OCI-LY3 (cell line): ENCODE measurements around the gene ARG2.

Source experiments
- H2AFZ ChIP-seq: fragments of 200-600, 300-600 bp; shearing (Covaris generic); 2 replicates; pipeline ENCODE4 v1.6.0; 2014; ENCODE audit warnings: antibody characterized with exemption, low read depth, low read length
- H3K27ac ChIP-seq: fragments of 200-600, 300-600 bp; sonication (generic); 2 replicates; pipeline ENCODE4 v1.5.1; 2014; ENCODE audit warnings: mild to moderate bottlenecking, low read length, moderate library complexity, mixed read lengths
- H3K27me3 ChIP-seq: fragments of 200-600, 300-600 bp; sonication (generic); 2 replicates; pipeline ENCODE4 v1.6.1; 2014; ENCODE audit warnings: low read depth, low read length, mixed read lengths
- H3K36me3 ChIP-seq: fragments of 200-600, 300-600 bp; sonication (generic); replicated peaks from 2 replicates; pipeline ENCODE3; 2014; ENCODE audit warnings: low read depth, low read length, mixed read lengths
- H3K4me1 ChIP-seq: fragments of 300-600, 200-600 bp; sonication (generic); 2 replicates; pipeline ENCODE4 v1.6.1; 2014; ENCODE audit warnings: low read length, mixed read lengths
- H3K4me2 ChIP-seq: fragments of 200-600, 300-600 bp; sonication (generic); 2 replicates; pipeline ENCODE4 v1.6.1; 2014; ENCODE audit warnings: low read length, mixed read lengths
- H3K4me3 ChIP-seq: fragments of 300-600, 200-600 bp; sonication (generic); 2 replicates; pipeline ENCODE4 v1.5.1; 2014; ENCODE audit warnings: antibody characterized with exemption, mild to moderate bottlenecking, low read length, moderate library complexity
- H3K79me2 ChIP-seq: fragments of 300-600, 200-600 bp; shearing (Covaris generic); 2 replicates; pipeline ENCODE4 v1.6.1; 2014; ENCODE audit warnings: mild to moderate bottlenecking, low read length, mixed read lengths
- H3K9ac ChIP-seq: fragments of 300-600, 200-600 bp; shearing (Covaris generic); 2 replicates; pipeline ENCODE4 v1.6.0; 2014; ENCODE audit warnings: mild to moderate bottlenecking, low read length, moderate library complexity
- H3K9me3 ChIP-seq: fragments of 200-600, 300-600 bp; shearing (Covaris generic); 2 replicates; pipeline ENCODE4 v1.6.1; 2014; ENCODE audit warnings: low read length, mixed read lengths; ENCODE audit not compliant: insufficient read depth
- H4K20me1 ChIP-seq: fragments of 200-600, 300-600 bp; sonication (generic); 2 replicates; pipeline ENCODE4 v1.6.1; 2016; ENCODE audit warnings: low read length, mixed read lengths; ENCODE audit not compliant: insufficient read depth
- EZH2phosphoT487 ChIP-seq: fragments of 200-600 bp; shearing (Covaris generic); IDR thresholded peaks from 2 replicates; pipeline ENCODE4 v1.6.1; 2018; ENCODE audit warnings: antibody characterized with exemption, mixed run types, low read depth
- TF ChIP-seq, protein P1 (sequence below): fragments of 200-600, 300-600 bp; sonication (generic); IDR thresholded peaks from 2 replicates; pipeline ENCODE4 v1.5.1; 2014; ENCODE audit warnings: antibody characterized with exemption, low read length, low read depth

Gene ARG2

DNA sequence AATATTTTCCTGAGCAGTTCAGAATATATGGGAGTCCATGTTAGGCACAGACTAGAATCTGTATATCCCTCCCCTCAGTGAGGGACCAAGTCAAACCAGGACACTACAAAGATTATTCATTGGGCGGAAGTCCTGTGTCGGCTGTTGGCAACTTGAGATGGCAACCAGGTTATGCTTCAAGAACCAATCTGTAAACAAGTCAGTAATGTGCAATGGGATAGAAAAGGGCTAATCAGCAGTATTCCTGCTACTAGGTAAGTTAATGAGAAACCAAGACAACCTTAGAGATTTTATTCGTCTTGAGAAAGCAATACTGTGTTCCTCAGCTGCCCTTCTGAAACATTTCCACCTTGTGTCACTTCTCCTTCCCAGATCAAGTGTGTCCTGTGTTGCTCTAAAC, 26.4 kb downstream of the ARG2 start:
- Histone ChIP-seq H3K27me3 (no peaks in the 10 kb centered on the region), H3K79me2 (no peaks in the 10 kb centered on the region), H3K4me2 (no peak overlapping the region), H3K27ac (no peak overlapping the region), H3K9me3 (no peaks in the 10 kb centered on the region), H4K20me1 (no peaks in the 10 kb centered on the region), H3K36me3 (peaks cover 14% of the 10 kb centered on the region), H2AFZ (no peak overlapping the region), H3K4me1 (peaks cover 16% of the 10 kb centered on the region), H3K4me3 (no peak overlapping the region), H3K9ac (no peak overlapping the region)
- TF ChIP-seq, protein P1, sequence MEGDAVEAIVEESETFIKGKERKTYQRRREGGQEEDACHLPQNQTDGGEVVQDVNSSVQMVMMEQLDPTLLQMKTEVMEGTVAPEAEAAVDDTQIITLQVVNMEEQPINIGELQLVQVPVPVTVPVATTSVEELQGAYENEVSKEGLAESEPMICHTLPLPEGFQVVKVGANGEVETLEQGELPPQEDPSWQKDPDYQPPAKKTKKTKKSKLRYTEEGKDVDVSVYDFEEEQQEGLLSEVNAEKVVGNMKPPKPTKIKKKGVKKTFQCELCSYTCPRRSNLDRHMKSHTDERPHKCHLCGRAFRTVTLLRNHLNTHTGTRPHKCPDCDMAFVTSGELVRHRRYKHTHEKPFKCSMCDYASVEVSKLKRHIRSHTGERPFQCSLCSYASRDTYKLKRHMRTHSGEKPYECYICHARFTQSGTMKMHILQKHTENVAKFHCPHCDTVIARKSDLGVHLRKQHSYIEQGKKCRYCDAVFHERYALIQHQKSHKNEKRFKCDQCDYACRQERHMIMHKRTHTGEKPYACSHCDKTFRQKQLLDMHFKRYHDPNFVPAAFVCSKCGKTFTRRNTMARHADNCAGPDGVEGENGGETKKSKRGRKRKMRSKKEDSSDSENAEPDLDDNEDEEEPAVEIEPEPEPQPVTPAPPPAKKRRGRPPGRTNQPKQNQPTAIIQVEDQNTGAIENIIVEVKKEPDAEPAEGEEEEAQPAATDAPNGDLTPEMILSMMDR = no peak

DNA sequence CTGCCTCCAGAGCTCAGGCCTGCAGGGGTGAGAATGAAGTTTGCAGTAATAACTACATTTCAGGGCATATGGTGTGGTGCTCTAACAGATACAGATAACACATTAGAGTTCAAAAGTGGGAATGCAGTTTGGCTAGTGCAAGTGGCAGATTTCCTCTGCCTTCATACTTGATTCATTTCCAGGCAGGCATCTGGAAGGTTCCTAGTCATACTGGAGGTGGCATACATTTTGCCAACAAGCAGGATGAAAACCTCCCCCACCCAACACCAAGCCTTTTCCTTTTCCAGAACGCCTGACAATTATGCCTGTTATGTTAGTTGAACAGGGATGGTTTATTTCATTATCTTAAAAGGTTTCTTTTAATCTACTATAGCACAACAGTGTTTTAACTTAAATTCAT, 30.4 kb downstream of the ARG2 start:
- no peaks in the 10 kb centered on the region for H3K79me2 ChIP-seq
- TF ChIP-seq, protein P1 = no peak
- no peak for TF ChIP-seq EZH2phosphoT487
- no peak overlapping the region for H2AFZ ChIP-seq
- peaks cover 35% of the 10 kb centered on the region for H3K36me3 ChIP-seq
- H3K9ac ChIP-seq = no peak overlapping the region
- H4K20me1 ChIP-seq = no peaks in the 10 kb centered on the region
- no peaks in the 10 kb centered on the region for H3K9me3 ChIP-seq
- peaks cover 16% of the 10 kb centered on the region for H3K4me1 ChIP-seq
- no peak overlapping the region for H3K27ac ChIP-seq
- H3K4me2 ChIP-seq = no peak overlapping the region
- H3K4me3 ChIP-seq = no peak overlapping the region
- H3K27me3 ChIP-seq = no peaks in the 10 kb centered on the region

DNA sequence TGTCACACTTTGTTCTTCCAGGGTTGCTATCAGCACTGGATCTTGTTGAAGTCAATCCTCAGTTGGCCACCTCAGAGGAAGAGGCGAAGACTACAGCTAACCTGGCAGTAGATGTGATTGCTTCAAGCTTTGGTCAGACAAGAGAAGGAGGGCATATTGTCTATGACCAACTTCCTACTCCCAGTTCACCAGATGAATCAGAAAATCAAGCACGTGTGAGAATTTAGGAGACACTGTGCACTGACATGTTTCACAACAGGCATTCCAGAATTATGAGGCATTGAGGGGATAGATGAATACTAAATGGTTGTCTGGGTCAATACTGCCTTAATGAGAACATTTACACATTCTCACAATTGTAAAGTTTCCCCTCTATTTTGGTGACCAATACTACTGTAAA, 31.0 kb downstream of the ARG2 start:
- no peak overlapping the region for H3K4me2 ChIP-seq
- H3K27ac ChIP-seq = no peak overlapping the region
- no peak overlapping the region for H3K4me3 ChIP-seq
- no peaks in the 10 kb centered on the region for H3K9me3 ChIP-seq
- peaks cover 35% of the 10 kb centered on the region for H3K36me3 ChIP-seq
- no peaks in the 10 kb centered on the region for H3K27me3 ChIP-seq
- H2AFZ ChIP-seq = no peak overlapping the region
- TF ChIP-seq, protein P1 = no peak
- TF ChIP-seq EZH2phosphoT487 = no peak
- no peak overlapping the region for H3K9ac ChIP-seq
- H3K4me1 ChIP-seq = peaks cover 16% of the 10 kb centered on the region
- H3K79me2 ChIP-seq = no peaks in the 10 kb centered on the region
- no peaks in the 10 kb centered on the region for H4K20me1 ChIP-seq

DNA sequence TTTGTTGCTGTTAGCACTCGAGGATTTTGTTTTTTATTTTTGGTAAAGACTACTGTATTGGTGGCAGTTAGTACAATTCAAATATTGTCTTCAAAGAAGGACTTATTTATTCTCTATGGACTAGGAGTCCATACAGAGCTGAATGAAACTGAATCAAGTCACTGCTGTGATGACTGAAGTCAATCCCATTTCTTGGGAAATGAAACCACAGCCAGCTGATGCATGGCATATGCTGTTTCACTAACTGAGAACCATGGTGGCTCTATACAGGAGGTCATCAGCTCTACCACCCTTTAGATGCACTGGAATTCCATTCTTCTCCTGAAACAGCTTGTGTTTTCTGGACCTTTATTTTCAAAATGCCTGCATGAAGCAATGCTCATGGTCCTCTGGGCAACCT, 32.5 kb downstream of the ARG2 start:
- no peak overlapping the region for H3K4me3 ChIP-seq
- H3K4me2 ChIP-seq = peak overlapping the region; percentile 9; the same call in 1 of the 2 replicates
- peaks cover 16% of the 10 kb centered on the region for H3K4me1 ChIP-seq
- no peak for TF ChIP-seq EZH2phosphoT487
- TF ChIP-seq, protein P1 = no peak
- no peak overlapping the region for H3K27ac ChIP-seq
- no peaks in the 10 kb centered on the region for H3K79me2 ChIP-seq
- no peak overlapping the region for H3K9ac ChIP-seq
- no peaks in the 10 kb centered on the region for H3K9me3 ChIP-seq
- H3K36me3 ChIP-seq = peaks cover 40% of the 10 kb centered on the region
- H4K20me1 ChIP-seq = no peaks in the 10 kb centered on the region
- no peaks in the 10 kb centered on the region for H3K27me3 ChIP-seq
- H2AFZ ChIP-seq = no peak overlapping the region
